GM12878 (cell line): ENCODE measurements around the gene TMEM18.

Experiments used
- ATF7 ChIP-seq: fragments of 450-650 bp; IDR thresholded peaks from 2 replicates; pipeline ENCODE4 v1.6.1; 2016; ENCODE audit warnings: low read depth, mild to moderate bottlenecking
- CEBPB ChIP-seq, 2 experiments: fragments of 150-350 bp in 1 of 2; IDR thresholded peaks; 2 replicates each; pipeline ENCODE4 v1.6.1; 2012 to 2014; ENCODE audit warnings: low read depth in 2 of 2, low read length in 2 of 2, borderline replicate concordance in 1 of 2, inconsistent platforms in 1 of 2
- CHD2 ChIP-seq: IDR thresholded peaks from 2 replicates; pipeline ENCODE4 v1.6.1; 2011; ENCODE audit warnings: low read depth, low read length, improper control_type of control experiment, borderline replicate concordance
- ESRRA ChIP-seq: IDR thresholded peaks from 2 replicates; pipeline ENCODE4 v1.6.1; 2012; ENCODE audit warnings: mild to moderate bottlenecking, low read length, improper control_type of control experiment
- GABPA ChIP-seq: IDR thresholded peaks from 2 replicates; pipeline ENCODE4 v1.6.1; 2014; ENCODE audit warnings: antibody characterized with exemption, low read depth, mild to moderate bottlenecking, inconsistent platforms
- MXI1 ChIP-seq: fragments of 150-350 bp; IDR thresholded peaks from 2 replicates; pipeline ENCODE4 v1.6.1; 2011; ENCODE audit warnings: low read depth, mild to moderate bottlenecking, inconsistent platforms, low read length, improper control_type of control experiment
- POLR2A ChIP-seq: IDR thresholded peaks from 2 replicates; pipeline ENCODE4 v1.6.1; 2011; ENCODE audit warnings: low read depth, mild to moderate bottlenecking, low read length
- POLR2AphosphoS5 ChIP-seq: IDR thresholded peaks from 2 replicates; pipeline ENCODE4 v1.6.1; 2011; ENCODE audit warnings: mild to moderate bottlenecking, low read length, inconsistent platforms
- POU2F2 ChIP-seq: IDR thresholded peaks from 3 replicates; pipeline ENCODE4 v1.6.1; 2011; ENCODE audit warnings: low read depth, mild to moderate bottlenecking, low read length, borderline replicate concordance
- TF ChIP-seq, protein P1 (sequence below): fragments of 450-650 bp; IDR thresholded peaks from 2 replicates; pipeline ENCODE4 v1.6.1; 2017; ENCODE audit warnings: mild to moderate bottlenecking, moderate library complexity
- TF ChIP-seq, protein P2 (sequence below), 3 experiments: IDR thresholded peaks in 2 of 3; conservative IDR thresholded peaks in 1 of 3; 2 replicates each; pipeline ENCODE4 v1.5.1; 2011; ENCODE audit warnings: low read depth in 3 of 3, low read length in 3 of 3, mild to moderate bottlenecking in 3 of 3, control low read depth in 2 of 3, moderate library complexity in 2 of 3, inconsistent platforms in 1 of 3, mixed read lengths in 1 of 3; ENCODE audit not compliant: control insufficient read depth in 2 of 3, insufficient read depth in 1 of 3; ENCODE audit errors: extremely low read depth in 1 of 3
- TF ChIP-seq, protein P3 (sequence below): fragments of 450-650 bp; IDR thresholded peaks from 2 replicates; pipeline ENCODE4 v1.6.1; 2017; ENCODE audit warnings: mild to moderate bottlenecking, low read depth, inconsistent platforms; ENCODE audit not compliant: poor library complexity, severe bottlenecking

DNA sequence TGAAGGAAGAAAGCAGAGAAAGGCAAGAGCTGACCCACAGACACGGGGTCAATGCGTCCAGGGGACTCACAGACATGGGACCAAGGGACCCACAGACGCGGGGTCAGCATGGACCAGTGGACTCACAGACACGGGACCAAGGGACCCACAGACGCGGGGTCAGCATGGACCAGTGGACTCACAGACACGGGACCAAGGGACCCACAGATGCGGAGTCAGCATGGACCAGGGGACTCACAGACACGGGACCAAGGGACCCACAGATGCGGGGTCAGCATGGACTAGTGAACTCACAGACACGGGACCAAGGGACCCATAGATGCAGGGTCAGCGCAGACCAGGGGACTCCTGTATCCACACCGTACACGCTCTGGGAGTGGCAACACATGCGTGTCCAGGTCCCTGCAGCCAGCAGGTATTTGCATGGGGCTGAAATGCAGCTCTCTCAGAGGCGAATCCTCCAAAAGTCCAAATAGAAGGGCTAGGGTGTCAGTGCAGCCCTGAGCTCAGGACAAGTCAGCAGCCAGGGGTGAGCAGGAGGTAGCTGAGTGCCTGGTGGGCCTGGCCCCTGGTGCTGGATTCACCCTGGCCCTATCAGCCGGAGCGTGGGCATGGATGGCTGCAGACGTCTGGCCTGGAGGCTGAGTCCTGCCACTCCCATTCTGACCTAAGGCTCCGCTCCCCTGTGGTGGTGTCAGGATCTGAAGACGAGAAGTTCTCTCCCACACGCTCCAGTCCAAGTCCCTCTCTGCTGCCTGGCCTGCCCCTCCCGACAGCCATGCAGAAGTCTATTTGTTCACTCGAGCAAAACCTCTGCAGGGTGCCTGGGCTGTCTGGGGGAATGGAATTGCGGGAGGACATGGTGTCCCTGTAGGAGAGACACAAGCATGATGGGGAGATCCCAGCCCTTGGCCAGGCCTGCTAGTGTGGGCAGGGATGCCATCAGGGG is 28.5 kb downstream of the TMEM18 start:
- TF ChIP-seq, protein P1, sequence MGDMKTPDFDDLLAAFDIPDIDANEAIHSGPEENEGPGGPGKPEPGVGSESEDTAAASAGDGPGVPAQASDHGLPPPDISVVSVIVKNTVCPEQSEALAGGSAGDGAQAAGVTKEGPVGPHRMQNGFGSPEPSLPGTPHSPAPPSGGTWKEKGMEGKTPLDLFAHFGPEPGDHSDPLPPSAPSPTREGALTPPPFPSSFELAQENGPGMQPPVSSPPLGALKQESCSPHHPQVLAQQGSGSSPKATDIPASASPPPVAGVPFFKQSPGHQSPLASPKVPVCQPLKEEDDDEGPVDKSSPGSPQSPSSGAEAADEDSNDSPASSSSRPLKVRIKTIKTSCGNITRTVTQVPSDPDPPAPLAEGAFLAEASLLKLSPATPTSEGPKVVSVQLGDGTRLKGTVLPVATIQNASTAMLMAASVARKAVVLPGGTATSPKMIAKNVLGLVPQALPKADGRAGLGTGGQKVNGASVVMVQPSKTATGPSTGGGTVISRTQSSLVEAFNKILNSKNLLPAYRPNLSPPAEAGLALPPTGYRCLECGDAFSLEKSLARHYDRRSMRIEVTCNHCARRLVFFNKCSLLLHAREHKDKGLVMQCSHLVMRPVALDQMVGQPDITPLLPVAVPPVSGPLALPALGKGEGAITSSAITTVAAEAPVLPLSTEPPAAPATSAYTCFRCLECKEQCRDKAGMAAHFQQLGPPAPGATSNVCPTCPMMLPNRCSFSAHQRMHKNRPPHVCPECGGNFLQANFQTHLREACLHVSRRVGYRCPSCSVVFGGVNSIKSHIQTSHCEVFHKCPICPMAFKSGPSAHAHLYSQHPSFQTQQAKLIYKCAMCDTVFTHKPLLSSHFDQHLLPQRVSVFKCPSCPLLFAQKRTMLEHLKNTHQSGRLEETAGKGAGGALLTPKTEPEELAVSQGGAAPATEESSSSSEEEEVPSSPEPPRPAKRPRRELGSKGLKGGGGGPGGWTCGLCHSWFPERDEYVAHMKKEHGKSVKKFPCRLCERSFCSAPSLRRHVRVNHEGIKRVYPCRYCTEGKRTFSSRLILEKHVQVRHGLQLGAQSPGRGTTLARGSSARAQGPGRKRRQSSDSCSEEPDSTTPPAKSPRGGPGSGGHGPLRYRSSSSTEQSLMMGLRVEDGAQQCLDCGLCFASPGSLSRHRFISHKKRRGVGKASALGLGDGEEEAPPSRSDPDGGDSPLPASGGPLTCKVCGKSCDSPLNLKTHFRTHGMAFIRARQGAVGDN = no peak
- TF ChIP-seq POLR2A = no peak
- no peak for TF ChIP-seq MXI1
- no peak for TF ChIP-seq CHD2
- TF ChIP-seq POLR2AphosphoS5 = no peak
- no peak for TF ChIP-seq POU2F2
- TF ChIP-seq, protein P2, sequence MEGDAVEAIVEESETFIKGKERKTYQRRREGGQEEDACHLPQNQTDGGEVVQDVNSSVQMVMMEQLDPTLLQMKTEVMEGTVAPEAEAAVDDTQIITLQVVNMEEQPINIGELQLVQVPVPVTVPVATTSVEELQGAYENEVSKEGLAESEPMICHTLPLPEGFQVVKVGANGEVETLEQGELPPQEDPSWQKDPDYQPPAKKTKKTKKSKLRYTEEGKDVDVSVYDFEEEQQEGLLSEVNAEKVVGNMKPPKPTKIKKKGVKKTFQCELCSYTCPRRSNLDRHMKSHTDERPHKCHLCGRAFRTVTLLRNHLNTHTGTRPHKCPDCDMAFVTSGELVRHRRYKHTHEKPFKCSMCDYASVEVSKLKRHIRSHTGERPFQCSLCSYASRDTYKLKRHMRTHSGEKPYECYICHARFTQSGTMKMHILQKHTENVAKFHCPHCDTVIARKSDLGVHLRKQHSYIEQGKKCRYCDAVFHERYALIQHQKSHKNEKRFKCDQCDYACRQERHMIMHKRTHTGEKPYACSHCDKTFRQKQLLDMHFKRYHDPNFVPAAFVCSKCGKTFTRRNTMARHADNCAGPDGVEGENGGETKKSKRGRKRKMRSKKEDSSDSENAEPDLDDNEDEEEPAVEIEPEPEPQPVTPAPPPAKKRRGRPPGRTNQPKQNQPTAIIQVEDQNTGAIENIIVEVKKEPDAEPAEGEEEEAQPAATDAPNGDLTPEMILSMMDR (IDR thresholded peaks at IDR 0.05 in 2 of 3, conservative IDR thresholded peaks at IDR 0.05 in 1 of 3; ENCODE audit: control insufficient read depth in 2 of 3, extremely low read depth in 1 of 3, insufficient read depth in 1 of 3, low read depth in 3 of 3, low read length in 3 of 3) = no peak
- TF ChIP-seq, protein P3, sequence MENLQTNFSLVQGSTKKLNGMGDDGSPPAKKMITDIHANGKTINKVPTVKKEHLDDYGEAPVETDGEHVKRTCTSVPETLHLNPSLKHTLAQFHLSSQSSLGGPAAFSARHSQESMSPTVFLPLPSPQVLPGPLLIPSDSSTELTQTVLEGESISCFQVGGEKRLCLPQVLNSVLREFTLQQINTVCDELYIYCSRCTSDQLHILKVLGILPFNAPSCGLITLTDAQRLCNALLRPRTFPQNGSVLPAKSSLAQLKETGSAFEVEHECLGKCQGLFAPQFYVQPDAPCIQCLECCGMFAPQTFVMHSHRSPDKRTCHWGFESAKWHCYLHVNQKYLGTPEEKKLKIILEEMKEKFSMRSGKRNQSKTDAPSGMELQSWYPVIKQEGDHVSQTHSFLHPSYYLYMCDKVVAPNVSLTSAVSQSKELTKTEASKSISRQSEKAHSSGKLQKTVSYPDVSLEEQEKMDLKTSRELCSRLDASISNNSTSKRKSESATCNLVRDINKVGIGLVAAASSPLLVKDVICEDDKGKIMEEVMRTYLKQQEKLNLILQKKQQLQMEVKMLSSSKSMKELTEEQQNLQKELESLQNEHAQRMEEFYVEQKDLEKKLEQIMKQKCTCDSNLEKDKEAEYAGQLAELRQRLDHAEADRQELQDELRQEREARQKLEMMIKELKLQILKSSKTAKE = no peak
- no peak for TF ChIP-seq ESRRA
- no peak for TF ChIP-seq GABPA
- no peak for TF ChIP-seq CEBPB (IDR thresholded peaks at IDR 0.05; ENCODE audit: borderline replicate concordance in 1 of 2, low read depth in 2 of 2, low read length in 2 of 2)
- TF ChIP-seq ATF7 = no peak
